ENCODE data around the gene TRA2B.

Gene TRA2B

DNA sequence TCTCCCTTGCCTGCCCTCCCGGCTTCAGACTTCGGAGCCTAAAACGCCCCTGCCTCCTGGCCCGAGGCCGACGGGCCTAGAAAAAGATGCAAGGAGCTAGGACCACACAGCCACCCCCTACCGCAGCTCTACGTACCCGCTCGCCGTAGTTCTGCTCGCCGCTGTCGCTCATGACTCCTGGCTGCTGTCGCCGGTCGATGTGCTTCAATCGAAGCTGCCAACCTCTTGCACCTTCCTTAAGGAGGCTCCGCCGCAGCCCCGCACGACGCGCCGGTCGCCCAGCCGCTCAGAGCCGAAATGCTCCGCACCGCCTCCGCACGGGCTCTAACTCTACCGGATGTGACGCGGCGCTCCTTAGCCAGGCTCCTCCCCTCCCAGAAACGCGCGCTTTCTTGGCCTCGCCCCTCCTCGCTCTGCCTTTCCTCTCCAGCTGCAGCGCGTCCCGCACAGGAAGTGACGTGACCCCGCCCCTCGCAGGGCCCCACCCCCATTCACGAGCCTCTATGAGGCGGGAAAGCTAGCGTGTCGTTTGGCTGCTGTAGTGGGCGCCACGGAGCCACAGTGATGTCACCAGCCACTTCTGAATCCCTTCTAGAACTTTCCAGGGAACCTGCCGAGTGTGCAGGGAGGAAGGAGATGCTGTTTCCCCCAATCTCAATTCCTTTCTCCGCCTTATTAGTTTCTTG is at the start of gene TRA2B:
TRA2B (minus strand) TSS at position 326 of the 686 bp plus-strand sequence; CDS start at position 172, 154 bp downstream.
- DNase-seq = peak; percentile 99

DNA sequence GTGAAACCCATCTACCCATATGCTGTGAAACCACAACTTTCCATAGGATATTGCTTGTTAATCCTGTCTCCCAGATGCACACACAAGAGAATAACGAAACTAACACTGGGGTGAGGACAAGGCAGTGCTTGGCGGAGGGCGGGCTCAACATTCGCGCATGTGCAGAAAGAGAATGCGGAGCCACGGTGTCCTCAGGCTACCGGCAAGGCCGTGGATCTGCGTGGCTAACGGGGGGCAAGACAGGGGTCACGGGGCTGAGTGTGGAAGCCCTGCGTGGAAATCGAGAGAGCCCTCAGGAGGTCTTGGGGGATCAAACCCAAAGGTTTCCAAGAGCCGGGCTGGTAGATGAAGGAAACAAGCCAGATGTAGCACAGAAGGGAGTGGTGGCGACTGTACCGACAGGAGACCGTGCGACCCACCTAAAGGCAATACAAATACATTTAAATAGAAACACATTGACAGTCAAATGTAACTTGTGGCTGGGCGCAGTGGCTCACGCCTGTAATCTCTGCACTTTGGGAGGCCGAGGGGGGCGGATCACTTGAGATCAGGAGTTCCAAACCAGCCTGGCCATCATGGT is 48.5 kb upstream of the TRA2B start:
- no peak for DNase-seq

DNA sequence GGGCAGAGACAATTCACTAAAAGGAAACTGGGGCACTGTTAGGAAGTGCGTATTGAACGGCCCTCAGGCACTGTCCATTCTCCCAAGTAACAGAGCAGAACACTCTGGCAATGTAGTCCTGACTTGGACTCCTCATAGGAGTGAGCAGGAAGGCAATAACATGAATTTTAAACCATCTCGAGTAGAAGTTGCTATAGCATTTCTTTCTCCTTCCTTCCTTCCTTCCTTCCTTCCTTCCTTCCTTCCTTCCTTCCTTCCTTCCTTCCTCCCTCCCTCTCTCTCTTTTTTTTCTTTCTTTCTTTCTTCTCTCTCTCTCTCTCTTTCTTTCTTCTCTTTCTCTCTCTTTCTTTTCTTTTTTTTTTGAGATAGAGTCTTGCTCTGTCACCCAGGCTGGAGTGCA is 46.4 kb upstream of the TRA2B start:
- DNase-seq = no peak

DNA sequence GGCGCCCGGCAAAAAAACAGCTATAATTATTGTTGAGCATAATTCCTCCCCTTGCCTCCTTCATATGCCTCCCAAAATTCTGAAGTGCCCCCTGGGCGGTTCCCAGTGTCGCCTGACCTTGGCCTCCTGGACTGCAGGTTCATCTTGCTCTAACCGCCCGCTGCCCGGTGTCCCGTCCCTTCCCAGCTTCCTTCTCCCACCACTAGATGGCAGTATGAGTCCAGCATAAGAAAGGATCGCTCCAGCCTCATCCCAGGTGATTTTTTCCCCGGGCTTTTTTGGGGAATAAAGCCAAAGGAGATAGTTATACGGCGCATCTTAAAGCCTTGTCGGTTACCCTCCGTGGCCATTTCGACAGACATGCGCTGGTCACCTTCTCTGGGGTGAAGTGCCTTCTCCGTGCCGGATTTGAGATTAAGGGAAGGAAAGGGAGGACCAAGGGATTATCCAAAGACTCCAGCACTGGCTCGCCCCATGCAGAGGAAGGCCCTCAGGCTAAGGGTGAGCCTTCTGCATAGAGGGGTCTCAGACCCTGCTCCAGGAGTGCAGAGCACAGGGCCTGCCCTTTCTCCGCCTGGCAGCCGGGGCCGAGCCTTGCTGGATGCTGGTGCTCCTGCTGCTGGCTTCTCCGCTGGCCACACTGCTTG is 45.8 kb upstream of the TRA2B start:
- DNase-seq = peak; percentile 80

DNA sequence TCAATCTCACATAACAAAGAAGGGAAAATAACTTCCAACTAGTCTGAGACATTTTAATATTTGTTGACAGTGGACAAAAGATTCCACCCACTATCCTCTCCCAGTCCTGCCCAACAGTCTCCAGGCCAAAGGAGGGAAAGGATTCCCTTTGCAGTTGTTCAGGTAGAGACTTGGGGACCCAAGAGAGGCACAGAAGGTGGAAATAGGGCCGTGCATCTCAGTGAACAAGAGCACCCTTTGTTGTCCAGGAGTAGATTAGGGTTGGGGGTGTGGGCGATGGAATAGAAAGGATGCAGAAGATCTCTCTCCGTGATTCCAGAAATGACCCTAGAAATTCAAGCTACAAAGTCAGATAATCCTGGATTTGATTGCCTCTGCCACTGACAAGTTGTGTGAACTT is 44.8 kb upstream of the TRA2B start:
- no peak for DNase-seq

DNA sequence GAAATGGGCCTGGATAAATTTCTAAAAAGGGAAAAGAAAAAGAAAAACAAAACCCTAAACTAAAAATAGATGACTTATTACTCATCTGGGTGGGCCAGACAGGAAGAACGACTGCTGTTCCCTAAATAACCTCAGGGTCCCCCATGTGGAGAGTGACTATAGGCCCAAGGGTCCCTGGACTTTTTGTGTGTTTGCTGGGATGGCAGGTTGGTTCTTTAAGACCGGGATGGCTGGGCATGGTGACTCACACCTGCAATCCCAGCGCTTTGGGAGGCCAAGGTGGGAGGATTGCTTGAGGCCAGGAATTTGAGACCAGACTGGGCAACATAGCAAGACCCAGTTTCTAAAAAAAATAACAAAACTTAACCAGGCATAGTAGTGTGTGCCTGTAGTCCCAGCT is 43.8 kb upstream of the TRA2B start:
- no peak for DNase-seq

DNA sequence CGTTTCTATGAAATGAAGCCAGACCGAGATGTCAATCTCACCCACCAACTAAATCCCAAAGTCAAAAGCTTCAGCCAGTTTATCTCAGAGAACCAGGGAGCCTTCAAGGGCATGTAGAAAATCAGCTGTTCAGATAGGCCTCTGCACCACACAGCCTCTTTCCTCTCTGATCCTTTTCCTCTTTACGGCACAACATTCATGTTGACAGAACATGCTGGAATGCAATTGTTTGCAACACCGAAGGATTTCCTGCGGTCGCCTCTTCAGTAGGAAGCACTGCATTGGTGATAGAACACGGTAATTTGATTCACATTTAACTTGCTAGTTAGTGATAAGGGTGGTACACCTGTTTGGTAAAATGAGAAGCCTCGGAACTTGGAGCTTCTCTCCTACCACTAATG is 41.9 kb upstream of the TRA2B start:
- peak; percentile 40 for DNase-seq

DNA sequence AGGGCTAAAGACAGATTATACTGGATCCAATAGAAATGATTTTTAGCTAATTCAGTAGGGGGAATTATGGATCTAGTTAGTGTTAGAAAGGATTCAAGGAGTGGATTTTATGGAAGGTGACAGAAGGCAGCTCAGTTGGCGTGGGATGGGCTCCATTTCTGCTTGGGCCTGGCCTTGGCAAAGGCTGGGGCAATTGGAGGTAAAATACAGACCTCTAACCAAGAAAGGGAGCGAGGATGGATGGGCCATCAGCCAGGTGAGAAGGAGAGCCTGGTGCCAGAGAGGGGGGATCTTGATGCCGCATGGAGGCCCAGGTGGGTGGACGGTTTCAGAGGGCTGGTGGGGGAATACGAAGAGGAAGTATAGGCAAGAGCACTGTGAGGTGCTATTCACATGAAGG is 40.7 kb upstream of the TRA2B start:
- DNase-seq = no peak

DNA sequence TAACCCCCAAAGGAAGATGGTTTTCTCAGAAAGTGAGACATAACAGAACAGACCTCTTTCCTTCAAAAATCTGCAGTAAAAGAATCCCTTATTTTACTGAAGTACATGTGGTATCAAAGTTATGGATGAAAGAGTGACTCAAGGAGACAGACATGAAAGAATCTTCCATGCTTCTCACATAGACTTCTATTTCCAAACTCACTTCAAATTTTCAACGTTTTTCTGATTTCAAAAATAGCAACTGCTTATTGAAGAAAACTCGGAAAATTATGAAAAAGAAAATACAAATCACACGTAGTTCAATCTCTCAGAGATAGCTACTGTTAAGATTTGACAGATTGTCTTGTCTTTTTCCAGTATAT is 39.8 kb upstream of the TRA2B start:
- no peak for DNase-seq

DNA sequence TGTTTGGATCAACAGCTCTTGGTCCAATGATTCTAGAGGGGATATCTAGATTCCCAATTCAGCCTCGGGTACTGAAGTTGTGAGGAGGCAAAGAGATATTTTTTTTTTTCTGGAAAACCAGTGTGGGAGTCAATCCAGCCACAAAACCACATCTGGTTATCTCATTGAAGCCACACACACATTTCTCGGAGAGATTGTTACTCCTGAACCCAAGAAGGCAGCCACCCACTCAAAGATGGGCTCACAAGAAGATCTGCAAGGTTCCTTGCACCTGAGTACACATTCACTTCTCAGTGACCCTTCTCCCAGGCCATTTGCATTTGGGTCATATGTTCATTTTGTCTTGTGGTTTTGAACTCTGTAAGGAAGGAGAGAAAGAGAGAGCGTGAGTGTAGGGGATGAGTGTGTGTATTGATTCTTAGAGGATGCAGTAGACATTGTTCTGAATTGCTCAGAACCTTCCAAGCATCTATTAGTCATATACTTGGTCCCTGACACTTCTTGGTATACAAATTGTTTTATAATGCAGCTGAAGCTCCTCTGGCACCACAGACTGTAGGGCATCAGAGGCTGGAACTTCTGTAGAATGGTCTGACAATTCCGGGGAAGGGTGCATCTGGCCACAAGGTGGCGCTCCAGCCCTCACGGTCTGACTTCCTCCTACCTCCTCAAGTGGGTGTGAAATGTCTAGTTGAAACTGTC is 39.3 kb upstream of the TRA2B start:
- peak; percentile 91 for DNase-seq

DNA sequence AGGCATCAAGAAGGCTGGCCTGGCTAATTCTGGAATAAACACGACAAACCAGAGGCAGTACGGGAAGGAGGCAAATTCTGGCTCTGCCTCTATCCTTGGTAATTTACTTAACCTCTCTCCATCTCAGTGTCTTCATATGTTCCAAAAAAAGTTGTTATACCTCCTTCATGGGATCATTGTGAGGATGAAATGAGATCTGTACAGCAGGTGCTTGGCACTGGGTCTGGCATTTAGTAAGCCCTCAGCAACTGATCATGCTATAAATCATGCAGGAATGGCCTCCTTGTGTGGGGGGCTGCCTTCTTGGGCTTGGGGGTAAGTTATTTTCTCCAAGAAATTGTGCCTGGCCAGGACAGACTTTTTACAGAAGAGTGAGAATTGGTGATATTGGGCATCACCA is 38.3 kb upstream of the TRA2B start:
- DNase-seq = no peak

DNA sequence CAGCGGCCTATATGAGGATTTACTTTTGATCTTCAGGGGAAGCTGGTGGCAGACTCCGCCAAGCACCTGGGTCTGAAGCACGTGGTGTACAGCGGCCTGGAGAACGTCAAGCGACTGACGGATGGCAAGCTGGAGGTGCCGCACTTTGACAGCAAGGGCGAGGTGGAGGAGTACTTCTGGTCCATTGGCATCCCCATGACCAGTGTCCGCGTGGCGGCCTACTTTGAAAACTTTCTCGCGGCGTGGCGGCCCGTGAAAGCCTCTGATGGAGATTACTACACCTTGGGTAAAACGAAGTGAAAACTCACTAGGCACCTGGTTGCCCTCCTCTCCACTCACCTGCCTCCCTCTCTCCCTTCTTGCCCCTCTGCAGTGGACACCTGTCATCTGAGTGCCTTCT is 33.8 kb upstream of the TRA2B start:
- DNase-seq = no peak

DNA sequence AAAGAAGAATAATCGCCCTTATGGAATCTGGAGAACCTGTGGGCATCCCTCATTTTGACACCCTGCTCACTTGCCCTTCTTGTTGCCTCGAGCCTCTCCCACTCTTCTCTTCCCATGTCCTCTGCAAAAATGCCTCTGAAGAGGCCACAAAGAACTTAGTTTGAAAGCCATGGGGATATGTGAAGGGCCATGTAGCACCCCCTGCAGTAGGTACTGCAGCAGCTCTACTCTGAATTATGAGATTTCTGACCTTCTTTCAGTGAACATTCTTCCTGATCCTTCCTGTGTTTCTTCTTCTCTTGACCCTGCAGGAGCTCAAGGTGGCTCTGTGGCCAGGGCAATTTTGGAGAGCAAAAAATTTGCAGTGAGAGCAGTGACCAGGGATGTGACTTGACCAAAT is 30.4 kb upstream of the TRA2B start:
- no peak for DNase-seq

DNA sequence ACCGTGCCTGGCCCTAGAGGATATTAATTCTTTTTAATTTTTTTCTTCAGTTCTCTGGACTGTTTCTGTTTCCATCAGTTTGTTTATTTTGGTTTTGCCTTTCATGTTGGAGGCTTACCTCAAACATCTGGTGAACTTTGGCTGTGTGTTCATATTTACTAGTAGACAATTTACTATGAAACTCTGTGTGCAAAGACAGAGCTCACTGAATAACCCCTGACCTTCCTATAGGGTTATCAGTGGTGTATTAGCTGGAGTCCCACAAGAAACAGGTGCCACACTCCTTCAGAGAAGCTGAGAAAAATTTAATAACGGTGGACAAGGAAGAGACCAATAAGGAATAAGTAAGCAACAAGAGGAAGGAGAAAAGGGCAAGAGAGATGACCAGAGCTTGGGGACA is 28.8 kb upstream of the TRA2B start:
- no peak for DNase-seq

DNA sequence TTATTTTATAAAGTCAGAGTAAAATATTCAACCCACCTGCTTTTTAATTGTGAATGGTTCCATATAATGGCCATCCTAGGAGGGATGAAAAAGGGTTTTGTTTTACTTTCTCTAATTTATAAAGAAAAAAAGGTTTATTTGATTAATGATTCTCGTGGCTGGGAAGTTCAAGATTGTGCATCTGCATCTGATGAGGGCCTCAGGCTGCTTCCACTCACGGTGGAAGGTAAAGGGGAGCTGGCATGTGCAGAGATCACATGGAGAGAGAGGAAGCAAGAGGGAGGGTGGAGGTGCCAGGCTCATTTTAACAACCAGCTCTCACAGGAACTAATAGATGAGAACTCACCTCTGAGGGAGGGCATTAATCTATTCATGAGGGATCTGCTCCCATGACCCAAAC is 27.7 kb upstream of the TRA2B start:
- no peak for DNase-seq

DNA sequence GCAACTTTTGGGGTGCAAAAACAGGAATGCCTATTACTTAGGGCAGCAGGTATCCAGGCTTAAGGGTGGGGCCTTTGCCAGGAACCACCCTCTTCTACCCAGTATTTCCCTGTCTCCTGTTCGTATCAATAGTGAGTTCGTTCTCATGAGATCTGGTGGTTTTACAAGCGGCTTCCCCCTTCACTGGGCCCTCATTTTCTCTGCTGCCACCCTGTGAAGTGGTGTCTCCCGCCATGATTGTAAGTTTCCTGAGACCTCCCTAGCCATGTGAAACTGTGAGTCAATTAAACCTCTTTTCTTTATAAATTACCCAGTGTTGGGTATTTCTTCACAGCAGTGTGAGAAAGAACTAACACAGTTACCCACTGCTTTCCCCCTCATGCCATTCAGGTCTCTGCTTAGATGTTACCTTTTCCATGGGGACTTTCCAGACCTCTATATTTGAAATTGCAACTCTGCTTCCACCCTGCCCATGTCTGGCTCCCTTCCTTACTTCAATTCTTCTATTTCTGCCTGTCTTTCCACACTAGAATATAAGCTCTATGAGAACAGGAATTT is 23.9 kb upstream of the TRA2B start:
- DNase-seq = no peak

DNA sequence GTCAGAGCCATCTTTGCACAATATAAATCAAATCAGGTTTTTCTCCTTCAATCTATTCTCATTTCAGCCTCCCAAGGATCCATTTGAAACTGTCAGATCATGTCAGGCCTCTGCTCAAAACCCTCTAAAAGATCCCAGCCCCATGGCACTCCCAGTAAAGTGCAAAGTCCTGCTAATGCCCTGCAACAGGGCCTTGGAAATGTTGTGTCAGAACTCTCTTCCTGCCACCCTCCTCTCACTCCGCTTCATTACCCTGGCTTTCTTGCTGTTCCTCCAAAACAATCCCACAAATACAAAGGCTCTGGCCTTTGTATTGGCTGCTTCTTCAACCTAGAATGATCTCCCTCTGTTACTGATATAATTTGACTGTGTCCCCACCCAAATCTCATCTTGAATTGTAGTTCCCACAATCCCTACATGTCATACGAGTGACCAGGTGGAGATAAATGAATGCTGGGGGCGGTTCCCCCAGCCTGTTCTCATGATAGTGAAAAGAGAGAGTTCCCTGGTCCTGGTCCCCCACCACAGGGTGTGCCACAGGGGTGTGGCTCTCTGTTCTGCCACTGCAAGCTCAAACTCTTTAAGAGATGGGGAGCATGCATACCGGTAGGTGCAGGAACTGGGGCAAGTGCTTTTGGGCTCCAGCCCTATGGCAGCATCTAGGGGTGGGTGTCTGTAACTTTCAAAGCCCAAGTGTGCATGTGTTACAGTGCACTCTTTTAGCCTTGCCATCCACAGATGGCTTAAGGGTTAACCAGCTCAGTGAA is 22.9 kb upstream of the TRA2B start:
- peak; percentile 91 for DNase-seq

DNA sequence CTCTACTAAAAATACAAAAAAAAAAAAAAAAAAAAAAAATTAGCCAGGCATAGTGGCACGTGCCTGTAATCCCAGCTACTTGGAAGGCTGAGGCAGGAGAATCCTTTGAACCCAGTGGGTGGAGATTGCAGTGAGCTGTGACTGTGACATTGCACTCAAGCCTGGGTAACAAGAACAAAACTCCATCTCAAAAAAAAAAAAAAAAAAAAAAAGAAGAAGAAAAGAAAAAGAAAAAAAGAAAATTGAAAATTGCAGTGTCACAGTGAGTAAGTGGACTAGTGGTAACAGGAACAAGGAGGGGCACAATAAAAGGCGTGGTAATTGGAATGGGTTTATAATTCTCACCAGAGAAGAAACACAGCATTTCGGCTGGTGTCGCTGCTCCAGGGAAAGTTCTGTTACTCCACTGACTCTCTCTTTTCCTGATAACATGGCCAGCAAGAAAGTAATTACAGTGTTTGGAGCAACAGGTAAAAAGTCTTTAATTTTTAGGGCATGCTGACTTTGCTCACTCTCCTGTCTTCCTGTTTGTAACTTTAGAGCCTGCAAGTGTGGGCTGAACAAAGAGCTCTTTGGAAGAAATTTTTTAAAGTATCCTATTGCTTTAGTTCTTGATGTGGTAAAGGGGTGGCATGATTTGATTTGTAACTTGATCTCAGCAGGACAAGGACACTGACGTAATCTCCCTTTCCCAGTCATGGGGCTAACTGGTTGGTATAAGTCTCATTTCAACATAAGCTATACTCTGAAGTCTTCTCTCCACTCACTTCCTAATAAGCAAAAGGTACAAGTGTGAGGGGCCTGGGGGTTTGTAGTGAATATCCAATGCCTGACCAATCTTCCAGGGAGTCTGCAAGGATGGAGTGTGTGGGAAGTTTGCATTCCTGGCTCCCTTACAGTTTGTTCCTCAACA is 22.1 kb upstream of the TRA2B start:
- peak; percentile 82 for DNase-seq

DNA sequence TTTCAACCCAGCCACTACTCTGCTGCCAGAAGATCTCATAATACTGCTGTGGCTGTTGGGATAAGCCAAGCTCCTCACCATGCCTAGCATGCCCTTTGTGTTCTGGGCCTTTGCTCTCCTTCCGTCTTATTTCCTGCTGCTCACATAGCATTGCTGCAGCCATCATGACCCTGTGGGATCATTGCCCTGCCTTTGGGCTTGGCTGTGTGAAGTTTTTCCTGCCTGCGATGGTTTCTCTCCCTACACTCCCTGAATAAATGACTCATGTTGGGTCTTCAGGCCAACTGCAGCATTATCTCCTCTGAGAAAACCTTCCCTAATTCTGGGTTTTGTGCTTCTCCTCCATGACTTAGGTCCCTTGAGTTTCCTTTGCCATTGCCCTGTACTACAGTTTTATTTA is 20.8 kb upstream of the TRA2B start:
- no peak for DNase-seq

DNA sequence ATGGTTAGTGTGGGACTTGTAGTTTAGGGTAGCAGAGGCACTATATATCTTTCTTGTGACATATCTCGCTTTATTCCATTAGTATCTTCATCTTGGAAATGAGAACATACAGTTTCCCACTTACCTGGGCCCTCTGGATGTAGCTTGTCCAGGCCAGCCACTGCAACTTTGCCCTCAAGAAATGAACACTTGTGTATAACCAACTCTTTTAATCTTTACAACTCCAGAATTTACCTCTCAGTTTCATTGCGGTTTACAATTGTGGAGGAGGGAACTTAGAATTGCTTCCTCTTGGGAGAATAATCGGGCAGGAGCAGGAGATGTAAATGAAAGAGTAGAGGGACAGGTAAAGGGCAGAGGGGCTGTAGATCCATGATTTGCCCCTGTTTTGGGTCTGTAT is 18.4 kb upstream of the TRA2B start:
- no peak for DNase-seq

DNA sequence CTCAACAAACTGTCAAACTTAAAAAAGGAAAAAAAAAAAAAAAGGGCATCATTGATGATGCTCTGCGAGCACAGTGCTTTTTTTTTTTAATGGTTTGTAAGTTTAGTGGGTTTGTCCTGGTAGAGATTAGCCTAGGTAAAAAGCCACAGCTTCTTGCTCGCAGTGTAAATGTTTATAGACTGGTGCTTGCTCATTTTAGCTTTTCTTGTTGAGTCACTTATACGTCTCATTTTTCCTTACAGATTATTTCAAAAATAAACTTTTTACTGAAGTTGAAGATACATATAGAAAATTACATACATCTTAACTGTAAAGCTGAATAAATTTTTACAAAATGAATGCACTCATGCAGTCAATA is 16.5 kb upstream of the TRA2B start:
- DNase-seq = no peak

DNA sequence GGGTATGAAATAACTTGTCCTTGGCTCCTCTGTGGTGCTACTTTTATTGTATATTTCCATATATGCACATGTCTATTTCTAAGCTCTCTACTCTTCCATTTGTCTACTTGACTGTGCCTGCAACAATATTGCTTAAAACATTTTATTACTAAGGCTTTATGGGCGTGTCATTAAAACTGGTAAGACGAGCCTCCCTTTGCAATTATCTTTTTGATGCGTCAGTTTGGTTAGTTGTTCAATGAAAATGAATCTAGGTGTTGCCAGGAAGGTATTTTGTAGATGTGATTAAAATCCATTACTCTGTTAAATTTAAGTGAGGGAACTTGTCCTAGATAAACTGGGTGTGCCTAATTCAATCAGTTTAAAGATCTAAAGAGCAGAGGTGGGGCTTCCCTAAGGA is 12.9 kb upstream of the TRA2B start:
- no peak for DNase-seq
